Testis (tissue), 2 donors: ENCODE results near the gene TNFRSF13B.

Source experiments
- CTCF ChIP-seq, 3 experiments: fragments of 450-650 bp in 2 of 3; fragments of 200-600 bp in 1 of 3; sonication (generic) in 1 of 3; IDR thresholded peaks; one replicate each; pipeline ENCODE4 v1.5.1; 2016 to 2019; ENCODE audit warnings: antibody characterized with exemption in 3 of 3, mild to moderate bottlenecking in 2 of 3, moderate library complexity in 1 of 3
- POLR2A ChIP-seq: fragments of 450-650 bp; IDR thresholded peaks from one replicate; pipeline ENCODE4 v1.6.1; 2017; ENCODE audit warnings: antibody characterized with exemption, mild to moderate bottlenecking, moderate library complexity

DNA sequence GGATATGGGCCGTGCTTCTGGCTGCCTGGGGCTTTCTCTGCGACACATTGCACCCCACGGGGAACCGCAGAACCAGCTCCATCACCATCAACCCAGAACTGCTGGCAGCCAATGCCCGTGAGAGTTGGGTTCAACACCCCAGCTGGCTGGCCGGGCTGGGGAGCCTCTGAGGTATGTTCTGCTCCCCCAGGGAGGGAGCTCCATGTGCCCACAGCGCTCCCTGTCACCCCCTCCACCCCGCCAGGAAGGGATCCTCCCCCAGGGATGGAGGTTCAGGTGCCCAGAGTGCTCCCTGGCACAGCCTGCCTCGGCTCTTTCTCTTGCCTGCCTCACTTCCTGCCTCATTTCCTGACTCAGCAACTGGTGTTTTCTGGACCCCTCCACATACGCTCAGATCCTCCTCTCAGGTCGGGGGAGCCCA, 46.1 kb upstream of the TNFRSF13B start:
- TF ChIP-seq CTCF (IDR thresholded peaks at IDR 0.05) (no peak), POLR2A (no peak)
